Stimulated activated CD4-positive, alpha-beta T cell treated with anti-CD3 and anti-CD28 coated beads, Interleukin-1b, Interleukin-23, amount 100 ng/mL, for 4 hours (primary cell): Measurements from ENCODE around the gene CYP4F8.
A peak's percentile ranks its signal among the peaks of the same experiment; 100 is the strongest.

Experiments used
- DNase-seq, 2 donors: peaks; one replicate each; pipeline ENCODE4 v3.0.0-alpha.2; 2020; ENCODE audit warnings: low read depth in 2 of 2

CYP4F8 gene

GRCh38 chr19:15616183-15616582 lies 1.2 kb downstream of the CYP4F8 start:
- DNase-seq, result no peak

- no peak for DNase-seq
Observed at GRCh38 chr19:15616627-15617270, 1.7 kb downstream of the CYP4F8 start.

- no peak for DNase-seq
Observed at GRCh38 chr19:15618321-15618720, 3.3 kb downstream of the CYP4F8 start.

GRCh38 chr19:15621801-15622200 lies 6.8 kb downstream of the CYP4F8 start:
- DNase-seq, result no peak

- DNase-seq, result no peak
Observed at GRCh38 chr19:15622991-15623390, 8.0 kb downstream of the CYP4F8 start.

- DNase-seq, result no peak
Observed at GRCh38 chr19:15623711-15624318, 8.8 kb downstream of the CYP4F8 start.

- DNase-seq, result no peak
Observed at GRCh38 chr19:15628236-15629002, 13.4 kb downstream of the CYP4F8 start.

GRCh38 chr19:15629003-15629880 lies 14.2 kb downstream of the CYP4F8 start:
- peak; percentile 93 to 94 for DNase-seq

- DNase-seq, result peak; percentile 7 to 15
Observed at GRCh38 chr19:15631817-15632216, 16.8 kb downstream of the CYP4F8 start.

- DNase-seq, result no peak
Observed at GRCh38 chr19:15633082-15633835, 18.2 kb downstream of the CYP4F8 start.

GRCh38 chr19:15634105-15634504 lies 19.1 kb downstream of the CYP4F8 start:
- no peak for DNase-seq

- DNase-seq, result no peak
Observed at GRCh38 chr19:15635016-15635805, 20.2 kb downstream of the CYP4F8 start.

- DNase-seq, result no peak
Observed at GRCh38 chr19:15636026-15636425, 21.0 kb downstream of the CYP4F8 start.

GRCh38 chr19:15639596-15639995 lies 24.6 kb downstream of the CYP4F8 start:
- no peak for DNase-seq

GRCh38 chr19:15640294-15640903 lies 25.4 kb downstream of the CYP4F8 start, which contains the start of gene CYP4F3:
CYP4F3 (plus strand) TSS chr19:15640897; CDS start chr19:15641416, 519 bp downstream.
- no peak for DNase-seq

- no peak for DNase-seq
Observed at GRCh38 chr19:15640904-15641597, 26.0 kb downstream of the CYP4F8 start.

GRCh38 chr19:15641901-15642491 lies 27.0 kb downstream of the CYP4F8 start:
- DNase-seq, result no peak

- DNase-seq, result no peak
Observed at GRCh38 chr19:15642807-15643206, 27.8 kb downstream of the CYP4F8 start.

GRCh38 chr19:15643387-15643786 lies 28.4 kb downstream of the CYP4F8 start:
- no peak for DNase-seq
